ENCODE measurements around the gene NINJ2.

DNA sequence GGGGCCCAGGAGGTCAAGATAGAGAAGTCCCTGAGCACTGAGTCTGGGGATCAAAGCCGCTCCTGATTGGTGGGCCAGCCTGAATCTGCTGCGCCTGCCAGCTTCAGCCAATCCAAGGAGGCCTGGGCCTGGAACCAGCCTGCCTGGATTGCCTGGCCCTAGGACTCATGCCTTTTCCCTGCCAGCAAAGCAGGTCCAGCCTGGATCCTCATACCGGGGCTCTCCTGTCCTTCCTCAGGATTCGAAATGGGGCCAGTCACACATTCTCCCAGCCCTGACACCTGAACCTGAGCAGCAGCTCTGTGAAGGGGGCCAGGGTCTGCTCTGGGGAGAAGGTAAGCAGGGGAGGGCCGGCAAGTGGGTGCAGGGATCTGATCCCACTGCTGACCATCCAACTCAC, 81.9 kb downstream of the NINJ2 start:
- TF ChIP-seq POLR2A (IDR thresholded peaks at IDR 0.05), result no peak
- TF ChIP-seq CTCF (IDR thresholded peaks at IDR 0.05), result no peak

All from esophagus squamous epithelium (tissue), 4 donors.